Hepatocyte (in vitro differentiated cells): Measurements from ENCODE around the gene TXNDC2.

ENCODE experiments used
- CTCF ChIP-seq: fragments of 200-600 bp; sonication (generic); IDR thresholded peaks from 2 replicates; pipeline ENCODE4 v1.5.1; 2016; ENCODE audit warnings: antibody characterized with exemption, mild to moderate bottlenecking; ENCODE audit not compliant: poor library complexity
- EZH2 ChIP-seq: fragments of 200-600 bp; sonication (generic); IDR thresholded peaks from 2 replicates; pipeline ENCODE4 v1.6.1; 2016; ENCODE audit warnings: antibody characterized with exemption, mild to moderate bottlenecking, borderline replicate concordance
- EZH2phosphoT487 ChIP-seq: fragments of 200-600 bp; sonication (generic); IDR thresholded peaks from one replicate; pipeline ENCODE4 v1.6.1; 2018; ENCODE audit warnings: antibody characterized with exemption, mild to moderate bottlenecking, low read depth, moderate library complexity; ENCODE audit not compliant: unreplicated experiment, severe bottlenecking

DNA sequence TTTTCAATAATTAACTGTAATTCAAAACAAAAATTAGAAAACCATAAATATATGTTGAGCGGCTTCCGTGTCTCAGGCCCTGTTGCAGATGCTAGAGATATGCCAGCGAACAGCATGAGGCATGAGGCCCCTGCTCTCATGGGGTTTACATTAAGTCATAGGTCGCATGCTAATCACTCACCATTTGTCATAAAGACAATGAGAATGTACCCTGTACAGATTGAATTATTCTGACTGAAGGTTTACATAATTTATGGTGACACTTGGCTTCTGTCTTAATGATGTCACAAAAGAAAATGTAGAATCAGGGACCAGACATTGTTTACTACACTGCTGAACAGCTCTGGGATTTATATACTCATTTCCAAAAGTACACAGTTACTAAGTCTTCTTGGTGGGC lies 22.1 kb downstream of the TXNDC2 start:
- TF ChIP-seq EZH2 = no peak
- no peak for TF ChIP-seq CTCF
- no peak for TF ChIP-seq EZH2phosphoT487
